GM19452 (cell line): Measurements from ENCODE around the gene GPR135.
"Not testable (repeated sequence)": the region's sequence is repeated elsewhere in the genome, so short reads cannot be mapped to it uniquely, and the experiment has no call there.

ENCODE experiments used
- ATAC-seq: cut with Tn5 transposase; IDR thresholded peaks from one replicate; pipeline ENCODE4 v1.9.1; 2021; ENCODE audit not compliant: unreplicated experiment

Gene GPR135

DNA sequence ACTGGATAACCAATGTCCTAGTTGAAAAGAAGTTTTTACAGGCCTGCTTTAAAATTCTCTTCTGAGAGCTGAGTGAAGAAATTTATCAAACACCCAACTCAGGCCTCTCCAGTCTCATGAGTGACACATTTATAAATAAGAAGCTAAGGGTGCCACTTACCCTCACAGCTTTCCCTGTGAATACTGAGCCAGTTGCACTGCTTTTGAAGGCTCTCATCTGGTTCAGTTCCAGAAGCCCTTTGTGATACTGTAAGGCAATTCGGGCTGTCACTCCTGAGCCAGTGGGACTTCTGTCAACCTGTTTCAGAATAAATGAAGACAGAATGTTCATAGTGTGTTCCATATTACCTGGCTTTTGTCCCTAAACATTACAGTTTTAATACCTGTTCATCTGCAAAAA is 10.5 kb upstream of the GPR135 start:
- ATAC-seq: no peak

DNA sequence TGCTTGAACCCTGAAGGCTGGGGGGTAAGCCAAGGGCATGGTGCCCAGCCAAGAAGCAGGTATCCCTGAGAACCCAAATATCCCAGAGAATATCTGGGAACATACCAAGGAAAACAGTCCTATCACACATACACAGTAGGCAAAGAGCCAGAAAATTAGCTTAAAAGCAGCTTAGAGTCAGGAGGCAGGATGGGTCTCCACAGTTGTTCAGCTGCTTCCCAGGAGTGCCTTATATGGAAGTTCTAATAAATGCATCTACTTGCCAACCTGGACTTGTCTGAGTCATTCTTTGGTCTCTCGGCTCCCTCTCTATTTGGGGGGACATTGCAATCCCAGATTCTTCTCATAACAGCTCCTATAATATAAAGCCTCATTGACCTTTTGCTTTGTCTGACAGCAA is 9.0 kb upstream of the GPR135 start:
- no peak for ATAC-seq

DNA sequence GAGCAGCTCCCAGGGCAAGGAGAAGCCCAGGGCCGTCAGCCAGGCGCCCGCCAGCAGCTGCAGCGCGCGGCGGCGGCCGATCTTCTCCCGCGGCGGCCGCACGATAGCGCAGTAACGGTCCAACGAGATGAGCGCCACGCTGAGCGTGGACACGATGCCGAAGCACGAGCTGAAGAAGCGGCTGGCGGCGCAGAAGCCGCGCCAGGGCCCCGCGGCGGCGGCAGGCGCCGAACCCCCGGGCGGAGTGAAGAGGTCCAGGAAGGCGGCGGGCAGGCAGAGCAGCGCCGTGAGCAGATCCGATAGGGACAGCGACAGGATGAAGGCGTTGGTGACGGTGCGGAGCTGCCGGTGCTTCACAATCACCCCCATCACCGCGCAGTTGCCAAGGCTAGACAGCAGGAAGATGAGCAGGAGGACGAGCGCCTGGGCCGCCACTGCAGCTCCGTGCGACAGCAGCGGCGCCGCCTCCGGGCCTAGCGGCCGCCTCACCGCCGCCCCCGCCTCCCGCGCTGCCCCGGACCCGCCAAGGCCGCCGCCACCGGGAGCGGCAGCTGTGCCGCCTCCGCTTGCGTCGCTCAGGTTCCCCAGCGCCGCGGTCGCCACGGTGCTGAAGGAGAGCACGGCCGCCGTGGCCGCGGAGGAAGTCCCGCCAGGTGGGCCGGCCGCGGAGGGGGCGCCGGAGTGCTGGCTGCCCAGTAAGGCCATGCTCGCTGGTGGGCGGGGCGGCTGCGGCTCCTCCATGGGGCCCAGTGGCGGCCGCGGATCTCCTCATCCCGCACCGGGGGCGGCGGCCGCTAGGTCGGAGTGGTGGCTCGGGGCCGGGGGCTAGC is 479 bp downstream of the GPR135 start:
- ATAC-seq: peak; percentile 62

DNA sequence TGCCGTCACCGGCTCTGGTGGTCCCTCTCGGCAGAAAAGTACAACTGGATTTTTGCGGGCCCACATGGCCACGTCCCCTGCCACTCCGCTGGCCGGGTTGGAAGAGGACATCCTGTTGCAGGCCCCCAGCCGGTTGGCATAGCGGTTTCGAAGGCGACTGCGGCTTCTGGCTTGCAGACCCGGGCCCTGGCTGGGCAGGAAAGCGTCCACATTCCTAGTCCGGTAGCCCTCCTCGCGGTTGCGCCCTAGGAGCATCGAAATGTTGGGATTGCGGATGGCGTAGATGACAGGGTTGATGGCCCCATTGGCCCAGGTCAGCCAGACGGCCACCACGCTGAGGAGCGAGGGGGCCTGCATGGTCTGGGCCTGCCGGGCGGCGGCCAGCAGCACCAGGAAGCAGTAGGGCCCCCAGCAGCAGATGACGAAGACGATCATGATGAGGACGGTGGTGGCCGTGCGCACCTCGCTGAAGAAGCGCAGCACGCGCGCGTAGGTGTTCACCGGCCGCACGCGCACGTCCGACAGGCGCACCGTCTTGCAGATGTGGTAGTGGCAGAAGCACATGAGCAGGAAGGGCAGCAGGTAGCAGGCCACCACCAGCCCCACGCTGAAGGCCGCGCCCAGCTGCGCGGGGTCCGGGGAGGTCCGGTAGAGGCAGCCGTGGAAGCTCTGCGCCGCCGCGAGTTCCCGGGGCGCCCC is 1.2 kb downstream of the GPR135 start:
- ATAC-seq: no peak

DNA sequence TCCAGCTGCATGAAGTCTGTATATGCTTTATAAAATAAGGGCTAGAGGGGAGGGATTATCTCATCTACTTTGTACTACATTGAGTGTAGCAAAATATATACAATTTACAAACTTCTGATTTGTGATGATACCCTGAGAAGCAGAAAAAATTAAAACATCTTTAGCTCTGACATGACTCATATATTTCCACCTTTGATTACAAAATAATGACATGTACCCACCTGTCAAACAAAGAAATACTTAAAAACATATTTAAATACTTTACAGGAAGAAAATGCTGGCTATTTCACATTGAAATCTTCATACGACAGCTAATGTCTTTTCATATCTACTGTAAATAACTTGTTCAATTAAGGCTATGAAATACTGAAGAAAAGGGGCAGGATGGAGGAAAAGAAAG is 3.3 kb downstream of the GPR135 start:
- no peak for ATAC-seq

DNA sequence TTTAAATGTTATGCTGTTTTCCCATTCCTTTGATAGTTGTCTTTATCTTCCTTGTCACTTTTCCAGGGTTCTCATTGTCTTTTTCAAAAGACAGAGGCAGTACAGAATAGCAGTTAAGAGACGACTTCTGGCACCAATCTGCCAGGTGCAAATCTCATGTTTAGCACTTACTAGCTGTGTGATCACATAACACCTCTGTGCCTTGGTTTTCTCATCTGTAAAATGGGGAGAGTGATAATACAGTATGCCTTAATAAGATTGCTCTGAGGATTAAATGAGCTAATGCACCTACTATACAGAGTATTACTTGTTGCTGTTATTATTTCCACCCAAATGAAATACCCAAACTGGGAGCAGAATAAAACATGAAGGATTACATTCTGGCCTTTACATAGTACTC is 4.8 kb downstream of the GPR135 start:
- no peak for ATAC-seq

DNA sequence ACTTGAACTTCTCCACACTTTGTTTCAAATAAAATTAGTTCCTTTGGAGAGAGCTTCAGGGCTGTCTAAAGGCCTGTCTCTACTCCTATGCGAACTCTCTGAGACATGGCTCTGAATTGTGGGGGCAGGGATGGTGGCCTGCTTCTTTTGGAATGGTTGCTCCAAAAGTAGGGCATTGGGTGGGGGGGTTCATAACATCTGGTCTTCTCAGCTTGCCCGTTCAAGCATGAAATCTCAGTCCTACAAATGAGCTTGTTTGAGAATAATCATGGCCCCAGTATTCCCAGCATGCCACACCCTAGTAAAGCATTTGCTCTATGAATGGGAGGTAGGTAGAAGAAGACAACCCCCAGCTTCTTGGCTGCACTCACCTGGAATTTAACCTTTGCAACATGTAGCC is 6.7 kb downstream of the GPR135 start:
- ATAC-seq: no peak

DNA sequence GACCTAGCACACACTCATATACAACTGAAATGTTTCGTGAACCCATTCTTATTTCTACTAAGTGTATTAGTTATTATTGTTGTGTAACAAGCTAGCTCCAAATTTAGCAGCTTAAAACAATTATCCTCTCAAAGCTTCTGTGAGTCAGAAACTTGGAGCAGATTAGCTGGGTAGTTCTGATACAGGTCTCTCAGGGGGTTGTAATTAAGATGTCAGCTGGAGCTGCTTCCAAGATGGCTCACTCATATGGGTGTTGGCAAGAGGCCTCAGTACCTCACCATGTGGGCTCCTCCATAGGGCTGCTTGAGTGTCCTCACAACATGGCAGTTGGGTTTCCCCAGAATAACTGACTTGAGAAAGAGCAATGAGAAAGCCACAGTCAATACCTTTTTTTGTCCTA is 9.8 kb downstream of the GPR135 start:
- no peak for ATAC-seq

DNA sequence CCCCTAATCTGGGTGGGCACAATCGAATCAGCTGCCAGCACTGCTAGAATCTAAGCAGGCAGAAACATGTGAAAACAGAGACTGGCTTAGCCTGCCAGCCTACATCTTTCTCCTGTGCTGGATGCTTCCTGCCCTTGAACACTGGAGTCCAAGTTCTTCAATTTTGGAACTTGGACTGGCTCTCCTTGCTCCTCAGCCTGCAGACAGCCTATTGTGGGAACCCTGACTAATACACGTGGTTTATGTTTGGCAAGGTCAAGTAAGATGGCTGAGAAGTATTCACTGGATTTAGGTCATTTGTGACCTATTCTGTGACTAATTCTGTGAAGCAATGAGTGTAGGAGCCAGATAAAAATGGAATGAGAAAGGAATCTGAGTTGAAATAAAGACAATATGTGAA is 11.0 kb downstream of the GPR135 start:
- ATAC-seq: no peak

DNA sequence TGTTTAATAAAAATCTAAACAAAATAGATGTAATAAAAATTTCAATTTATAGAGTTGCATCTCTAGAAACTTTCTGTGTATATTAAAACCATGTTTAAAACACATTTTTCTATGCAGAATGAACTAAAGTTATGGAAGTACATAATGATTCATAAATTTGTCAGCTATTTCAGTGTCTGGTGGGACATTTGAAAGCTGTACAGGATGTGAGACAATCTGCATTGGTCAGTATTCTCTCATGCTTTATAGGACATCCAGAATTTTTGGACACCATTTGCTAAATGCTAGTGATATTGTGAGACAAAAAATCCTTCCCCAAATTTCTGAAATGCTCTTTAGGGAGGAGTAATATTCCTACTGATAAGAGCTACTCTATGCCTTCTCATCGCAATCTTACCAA is 13.3 kb downstream of the GPR135 start:
- ATAC-seq: no peak

DNA sequence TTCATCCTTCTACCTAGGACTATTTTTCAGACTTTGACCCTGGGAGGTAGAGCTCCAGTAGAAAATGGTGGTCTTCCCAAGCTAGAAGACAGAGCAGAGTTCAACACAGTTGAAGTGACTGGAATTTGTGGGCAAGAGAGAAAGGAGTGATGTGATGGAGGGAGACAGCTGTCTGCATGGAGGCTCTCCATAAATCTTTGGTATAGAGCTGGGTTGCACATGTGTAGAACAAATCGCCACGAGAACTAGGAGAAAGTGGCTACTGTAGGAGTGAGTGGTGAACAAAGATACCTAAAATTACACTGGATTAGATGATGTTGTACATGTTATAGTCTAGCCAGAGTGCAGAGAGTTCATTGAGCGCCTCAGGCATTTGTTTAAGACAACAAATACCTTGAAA is 14.5 kb downstream of the GPR135 start:
- ATAC-seq: no peak

DNA sequence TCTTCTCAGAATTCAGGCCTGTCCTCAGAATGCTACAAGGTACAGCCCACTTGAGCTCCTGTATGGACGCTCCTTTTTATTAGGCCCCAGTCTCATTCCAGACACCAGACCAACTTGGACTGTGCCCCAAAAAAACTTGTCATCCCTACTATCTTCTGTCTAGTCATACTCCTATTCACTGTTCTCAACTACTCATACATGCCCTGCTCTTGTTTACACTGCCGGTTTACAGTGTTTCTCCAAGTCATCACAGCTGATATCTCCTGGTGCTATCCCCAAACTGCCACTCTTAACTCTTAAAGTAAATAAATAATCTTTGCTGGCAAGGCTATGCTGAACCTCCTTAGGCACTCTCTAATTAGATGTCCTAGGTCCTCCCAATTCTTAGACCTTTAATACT is 16.5 kb downstream of the GPR135 start:
- not testable (repeated sequence) for ATAC-seq

DNA sequence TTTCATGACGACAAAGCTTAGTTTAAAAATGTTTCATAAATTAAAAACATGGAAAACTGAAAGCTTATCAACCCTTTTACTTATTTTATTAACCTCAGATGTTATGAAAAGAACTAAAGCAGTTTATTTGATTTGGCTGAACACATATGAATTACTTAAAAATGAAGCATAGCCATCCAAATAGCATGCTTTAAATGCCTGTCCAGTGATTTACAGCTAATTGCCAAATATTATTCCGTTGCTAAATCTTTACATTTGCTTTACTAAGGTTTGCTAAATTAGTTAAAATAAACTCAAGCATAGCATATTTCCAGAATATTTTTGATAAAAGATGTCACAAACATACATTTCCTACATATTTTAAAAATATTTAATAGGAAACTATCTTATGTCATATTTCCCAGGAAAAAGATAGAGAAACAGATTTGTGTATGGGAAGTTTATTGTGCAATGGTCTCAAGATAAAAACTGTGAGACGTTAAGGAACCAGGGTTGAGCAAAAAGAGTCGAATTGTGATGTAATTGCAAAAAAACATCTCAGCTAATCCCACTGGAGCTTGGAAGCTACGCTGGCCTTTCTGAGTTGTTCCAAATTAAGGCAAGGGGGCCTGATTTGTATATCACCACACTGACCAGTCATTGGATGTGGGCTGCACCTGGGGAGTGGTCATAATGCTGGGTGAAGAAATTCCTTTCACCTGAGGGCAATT is 25.8 kb downstream of the GPR135 start:
- no peak for ATAC-seq

DNA sequence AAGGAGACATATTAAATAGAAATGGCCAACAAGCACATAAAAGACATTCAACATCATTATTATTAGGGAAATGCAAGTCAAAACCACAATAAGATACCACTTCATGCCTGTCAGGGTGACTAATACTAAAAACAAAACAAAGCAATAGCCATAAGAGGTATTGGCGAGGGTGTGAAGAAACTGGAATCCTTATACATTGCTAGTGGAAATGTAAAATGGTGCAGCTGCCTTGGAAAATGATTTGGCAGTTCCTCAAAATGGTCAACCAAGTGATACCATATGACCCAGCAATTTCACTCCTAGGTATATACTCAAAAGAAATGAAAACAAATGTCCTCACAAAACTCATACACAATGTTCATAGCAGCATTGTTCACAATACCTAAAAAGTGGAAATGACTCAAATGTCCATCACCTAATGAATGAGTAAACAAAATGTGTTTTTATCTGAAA is 27.0 kb downstream of the GPR135 start:
- ATAC-seq: no peak

DNA sequence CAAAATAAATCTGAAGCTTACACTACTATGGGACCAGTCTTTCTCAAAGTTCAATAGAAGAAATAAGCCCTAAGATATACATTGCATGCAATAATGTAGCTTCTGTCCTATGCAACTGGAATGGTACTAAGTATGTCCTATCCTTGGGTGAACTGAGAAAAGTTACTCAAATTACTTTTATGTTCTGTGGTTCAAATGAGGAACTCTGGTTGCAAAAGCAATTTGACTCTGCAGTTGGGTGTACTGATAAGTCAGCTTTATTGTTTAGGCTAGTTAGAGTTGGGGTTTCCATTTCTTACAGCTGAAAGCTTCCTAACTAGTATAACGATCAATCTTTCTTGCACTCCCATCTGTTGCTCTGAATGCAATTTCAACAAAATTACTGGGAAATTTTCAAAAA is 29.2 kb downstream of the GPR135 start:
- ATAC-seq: no peak

DNA sequence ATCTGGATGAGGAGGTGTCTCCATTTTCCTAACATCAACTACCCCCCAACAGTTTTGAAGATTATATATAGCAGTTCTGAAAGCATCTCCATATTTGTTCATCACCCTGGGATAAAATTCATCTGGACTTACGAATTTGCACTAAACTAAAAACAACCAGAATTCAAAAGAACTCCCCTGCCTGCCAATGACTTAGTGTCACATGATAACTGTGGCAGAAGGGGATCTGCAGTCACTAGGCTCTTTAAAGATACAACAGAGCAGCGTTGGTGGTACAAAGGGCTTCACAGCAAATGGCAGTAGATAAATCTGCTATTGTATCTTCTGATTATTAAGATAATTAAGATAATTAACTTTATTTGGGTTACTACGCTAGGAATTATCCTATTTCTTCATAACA is 30.1 kb downstream of the GPR135 start:
- no peak for ATAC-seq

DNA sequence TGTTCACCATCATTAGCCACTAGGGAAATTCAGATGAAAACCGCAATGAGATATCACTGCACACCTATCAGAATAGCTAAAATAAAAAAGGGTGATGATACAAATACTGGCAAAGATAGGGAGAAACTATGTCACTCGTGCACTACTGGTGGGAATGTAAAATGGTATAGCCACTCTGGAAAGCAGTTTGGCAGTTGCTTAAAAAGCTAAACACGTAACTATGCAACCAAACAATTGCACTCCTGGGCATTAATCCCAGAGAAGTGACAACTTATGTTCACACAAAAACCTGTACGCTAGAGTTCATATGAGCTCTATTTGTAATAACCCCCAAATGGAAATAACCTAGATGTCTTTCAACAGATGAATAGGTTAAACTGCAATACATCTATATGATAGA is 35.4 kb downstream of the GPR135 start:
- ATAC-seq: no peak

DNA sequence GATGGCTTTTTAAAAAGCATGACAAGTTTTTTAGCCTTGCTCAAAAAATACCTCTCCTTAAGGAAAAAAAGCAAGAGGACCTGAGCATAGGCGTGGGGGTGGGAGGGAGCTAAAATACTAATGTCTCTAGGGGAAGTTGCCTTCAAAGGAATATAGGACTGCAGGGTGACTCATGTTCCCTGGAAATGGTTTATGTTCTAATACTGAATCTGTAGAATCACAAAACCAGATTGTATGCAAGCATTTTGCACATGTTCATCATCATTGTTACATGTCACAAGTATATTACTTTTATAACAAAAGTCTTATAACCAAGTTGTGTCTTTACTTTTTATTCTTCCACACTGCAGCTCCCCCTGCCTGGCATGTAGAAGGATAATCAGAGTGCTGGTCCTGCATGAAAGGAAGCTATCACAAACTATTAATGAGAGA is 36.6 kb downstream of the GPR135 start:
- ATAC-seq: no peak

DNA sequence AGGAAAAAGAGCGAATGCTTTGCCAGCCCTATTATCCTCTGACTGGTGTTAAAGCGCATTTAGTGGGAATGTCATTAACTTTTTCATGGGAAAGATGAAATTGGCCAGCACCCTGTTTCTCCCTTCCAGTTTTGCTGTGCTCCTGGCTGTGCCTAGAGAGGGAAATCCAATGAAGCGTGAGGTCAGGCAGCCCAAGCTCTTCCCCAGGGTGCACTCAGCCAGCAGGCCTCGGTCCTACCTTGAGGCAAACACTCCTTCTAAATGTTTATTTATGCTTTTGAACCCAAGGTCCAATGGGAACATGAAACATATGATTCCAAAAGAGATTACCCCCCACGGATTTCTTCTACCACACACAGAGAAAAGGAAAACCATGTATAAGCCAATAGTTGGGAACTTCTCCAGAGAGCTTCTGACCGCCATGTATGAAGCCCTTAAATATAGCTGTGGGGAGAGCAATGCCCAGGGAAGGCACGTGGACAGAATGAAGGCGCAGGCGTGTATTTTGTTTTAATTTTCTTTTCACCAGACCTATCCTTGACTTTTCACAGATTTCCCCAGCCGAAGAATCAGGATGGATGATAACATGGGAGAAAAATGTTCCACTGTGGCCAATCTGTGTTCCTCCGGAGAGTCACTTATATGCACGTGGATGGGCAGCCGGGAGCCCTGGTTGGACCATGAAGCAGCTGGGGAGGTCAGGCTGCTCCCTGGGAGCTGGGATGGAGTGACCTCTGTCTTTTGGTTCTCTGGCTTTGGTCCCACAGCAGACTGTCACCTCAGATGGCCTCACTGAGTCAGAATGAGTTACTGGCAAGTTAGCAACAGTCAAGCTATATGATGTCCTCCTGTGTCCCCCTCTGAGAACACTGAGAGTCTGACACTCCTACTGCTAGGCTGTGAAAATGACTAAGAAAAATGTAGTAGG is 37.3 kb downstream of the GPR135 start:
- no peak for ATAC-seq

DNA sequence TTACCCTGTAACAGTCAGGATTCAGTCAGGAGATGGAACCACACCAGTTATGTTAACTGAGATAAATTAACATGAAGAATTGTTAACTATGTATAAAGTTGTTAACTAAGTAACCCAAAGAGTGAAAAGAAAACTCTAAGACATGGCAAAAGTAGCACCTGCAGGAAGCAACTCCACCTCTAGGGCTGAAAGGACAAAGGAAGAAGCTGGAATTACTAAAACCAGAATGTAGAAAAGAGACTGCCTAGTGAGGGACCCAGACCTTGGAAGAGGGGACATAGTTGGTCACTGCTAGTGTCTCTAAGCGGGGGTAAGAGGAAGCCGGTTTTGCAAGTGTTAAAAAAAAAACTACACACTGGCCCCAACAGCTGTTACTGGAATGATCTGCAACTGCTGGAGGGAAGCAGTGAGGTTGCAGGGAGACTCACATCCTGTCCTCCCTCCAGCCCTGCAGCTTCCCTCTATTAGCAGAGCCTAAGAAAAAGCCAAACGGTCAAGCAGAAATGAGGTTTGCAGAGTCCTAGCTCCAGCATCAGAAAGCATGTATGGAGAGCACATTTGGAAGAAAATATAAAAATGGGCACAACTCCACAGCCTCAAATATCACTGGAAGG is 39.8 kb downstream of the GPR135 start:
- ATAC-seq: no peak
